A549 (cell line): Measurements from ENCODE around the gene CREB5.

Source experiments
- CHD2 ChIP-seq: fragments of 150-350 bp; IDR thresholded peaks from 2 replicates; pipeline ENCODE4 v1.6.1; 2014; ENCODE audit warnings: low read length; ENCODE audit not compliant: partially characterized antibody
- CTCF ChIP-seq: fragments of >200 bp; sonication (Bioruptor Twin); formaldehyde crosslinking; IDR thresholded peaks from 3 replicates; pipeline ENCODE4 v1.5.1; 2016
- HMGXB4 ChIP-seq: fragments of 250-450 bp; sonication (Bioruptor Pico); IDR thresholded peaks from 2 replicates; pipeline ENCODE4 v1.5.0; 2021; ENCODE audit warnings: mild to moderate bottlenecking, moderate library complexity, borderline replicate concordance
- JUN ChIP-seq, 2 experiments: fragments of >200 bp; sonication (Bioruptor Twin); formaldehyde crosslinking; IDR thresholded peaks; 2 replicates in 1 of 2; 3 replicates in 1 of 2; pipeline ENCODE4 v1.6.1; 2016 to 2017
- MAFK ChIP-seq: fragments of 450-650 bp; IDR thresholded peaks from 2 replicates; pipeline ENCODE4 v1.6.1; 2014; ENCODE audit not compliant: partially characterized antibody
- MAZ ChIP-seq: fragments of 150-350 bp; IDR thresholded peaks from 2 replicates; pipeline ENCODE4 v1.6.1; 2014; ENCODE audit warnings: antibody characterized with exemption, low read depth, low read length, borderline replicate concordance
- POLR2A ChIP-seq: IDR thresholded peaks from 2 replicates; pipeline ENCODE4 v1.6.1; 2012; ENCODE audit warnings: mild to moderate bottlenecking, low read length
- RAD21 ChIP-seq, 2 experiments: fragments of >200 bp in 1 of 2; sonication (Bioruptor Twin) in 1 of 2; formaldehyde crosslinking in 1 of 2; IDR thresholded peaks in 1 of 2; conservative IDR thresholded peaks in 1 of 2; 2 replicates in 1 of 2; 3 replicates in 1 of 2; pipeline ENCODE4 v1.6.1; 2012 to 2018; ENCODE audit warnings: inconsistent platforms in 1 of 2
- USF2 ChIP-seq: fragments of 450-650 bp; IDR thresholded peaks from 2 replicates; pipeline ENCODE4 v1.6.1; 2014; ENCODE audit warnings: antibody characterized with exemption

GRCh38 chr7:28776463-28777157 is 364.3 kb downstream of the CREB5 start:
- TF ChIP-seq RAD21 (conservative IDR thresholded peaks at IDR 0.05 in 1 of 2, IDR thresholded peaks at IDR 0.05 in 1 of 2), result no peak
- no peak for TF ChIP-seq HMGXB4 (CRISPR knock-in tag)
- no peak for TF ChIP-seq USF2
- TF ChIP-seq POLR2A, result no peak
- no peak for TF ChIP-seq JUN (IDR thresholded peaks at IDR 0.05)
- no peak for TF ChIP-seq MAZ
- TF ChIP-seq CHD2, result no peak
- TF ChIP-seq CTCF, result no peak
- no peak for TF ChIP-seq MAFK
